UCSD-AML1 (cell line): Measurements from ENCODE around the gene TMEM45B.
A peak's percentile ranks its signal among the peaks of the same experiment; 100 is the strongest.
"Not testable (repeated sequence)": the region's sequence is repeated elsewhere in the genome, so short reads cannot be mapped to it uniquely, and the experiment has no call there.

Experiments
- DNase-seq: peaks from one replicate; lab custom pipeline; 2025; ENCODE audit not compliant: unreplicated experiment; lab: John Stamatoyannopoulos, UW

The TMEM45B gene

DNA sequence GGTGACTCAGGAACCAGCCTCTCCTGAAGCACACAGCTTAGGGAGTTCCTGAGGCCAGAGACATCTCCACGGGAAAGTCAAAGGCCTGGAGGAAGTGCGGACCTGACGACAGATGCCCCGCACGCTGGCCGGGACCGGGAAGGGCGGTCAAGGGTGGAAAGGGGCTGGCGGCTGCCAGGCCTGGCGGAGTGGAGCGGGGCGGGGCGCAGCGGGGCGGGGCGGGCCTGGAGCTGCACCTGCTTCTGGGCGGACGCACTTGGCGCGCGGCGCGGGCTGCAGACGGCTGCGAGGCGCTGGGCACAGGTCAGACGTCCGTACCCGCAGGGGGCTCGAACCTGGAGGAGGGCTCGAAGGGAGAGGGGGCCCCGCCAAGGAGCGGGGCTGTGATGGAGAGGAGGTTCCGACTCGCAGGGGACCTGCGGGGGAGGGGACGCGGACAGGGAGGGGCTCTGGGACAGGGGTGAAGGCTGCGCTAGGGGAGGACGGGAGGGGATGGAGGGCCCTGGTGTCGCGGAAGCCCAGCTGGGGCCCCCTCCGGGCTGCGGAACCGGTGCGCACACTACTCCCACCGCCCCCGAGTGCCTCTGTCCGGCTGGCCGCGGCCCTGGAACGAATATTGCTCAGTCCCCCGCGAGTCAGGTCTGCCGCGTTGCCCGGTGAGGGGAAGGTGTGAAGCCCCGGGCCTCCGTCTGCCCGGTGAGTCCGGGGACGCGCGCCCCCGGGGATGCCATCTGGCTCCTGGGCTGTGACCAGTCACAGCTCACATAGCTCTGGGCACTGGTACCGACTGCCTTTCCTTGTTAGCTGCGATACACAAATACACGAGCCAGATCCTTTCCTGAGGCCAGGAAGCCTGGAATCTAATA is at the start of gene TMEM45B:
Gene TMEM45B, plus strand, starts transcription at position 253 of the 866 bp plus-strand sequence. CDS start 36,635 bp downstream, outside the sequence.
- no peak for DNase-seq

DNA sequence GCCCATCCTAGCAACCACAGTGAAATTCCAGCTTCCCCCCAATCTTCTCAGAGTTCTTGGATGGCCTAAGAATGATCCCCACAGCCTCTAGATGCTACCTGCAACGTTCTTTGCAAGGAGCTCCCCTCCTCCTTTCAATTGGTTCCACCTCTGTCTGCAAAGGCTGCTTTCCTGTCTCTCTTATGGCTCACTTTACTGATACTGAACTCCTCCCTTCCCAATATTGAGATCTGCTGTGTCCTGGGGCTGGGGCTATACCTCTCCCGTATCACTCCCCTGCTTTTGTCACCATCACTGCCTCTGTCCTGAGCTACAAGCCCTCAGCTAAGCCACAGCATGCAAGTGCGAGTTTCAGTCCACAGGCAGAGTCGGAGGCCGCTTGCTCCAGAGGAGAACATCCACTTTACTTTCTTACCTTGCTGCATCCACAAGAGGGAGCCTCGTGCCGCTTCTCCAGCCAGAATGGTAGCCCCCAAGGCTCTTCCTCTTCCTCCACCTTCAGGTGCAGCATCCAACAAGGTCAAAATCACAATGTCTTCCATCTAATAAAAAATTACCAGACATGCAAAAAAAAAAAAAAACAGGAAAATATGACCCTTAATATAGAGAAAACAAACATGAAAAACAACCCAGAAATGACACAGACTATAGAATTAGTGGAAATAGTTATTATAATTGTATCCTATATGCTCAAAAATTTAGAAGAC is 48.6 kb upstream of the TMEM45B start:
- peak; percentile 31 for DNase-seq

DNA sequence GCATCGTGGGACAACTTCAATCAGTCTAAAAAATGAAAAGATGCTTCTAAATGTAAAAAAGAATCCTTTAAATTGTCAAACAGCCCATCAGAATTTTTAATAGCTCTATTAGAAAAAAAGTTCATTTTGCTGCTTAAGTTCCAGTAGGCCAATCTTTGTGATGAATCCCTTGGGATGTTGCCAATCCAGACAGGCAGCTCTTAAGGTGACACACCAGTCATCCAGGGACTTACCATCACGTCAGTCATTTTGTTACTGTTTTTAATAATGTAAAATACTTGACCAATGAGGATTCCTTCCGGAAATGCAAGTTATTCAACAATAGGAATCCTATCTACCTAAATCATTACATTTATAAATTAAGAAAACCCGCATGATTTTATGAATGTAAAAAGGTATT is 47.8 kb upstream of the TMEM45B start:
- no peak for DNase-seq

DNA sequence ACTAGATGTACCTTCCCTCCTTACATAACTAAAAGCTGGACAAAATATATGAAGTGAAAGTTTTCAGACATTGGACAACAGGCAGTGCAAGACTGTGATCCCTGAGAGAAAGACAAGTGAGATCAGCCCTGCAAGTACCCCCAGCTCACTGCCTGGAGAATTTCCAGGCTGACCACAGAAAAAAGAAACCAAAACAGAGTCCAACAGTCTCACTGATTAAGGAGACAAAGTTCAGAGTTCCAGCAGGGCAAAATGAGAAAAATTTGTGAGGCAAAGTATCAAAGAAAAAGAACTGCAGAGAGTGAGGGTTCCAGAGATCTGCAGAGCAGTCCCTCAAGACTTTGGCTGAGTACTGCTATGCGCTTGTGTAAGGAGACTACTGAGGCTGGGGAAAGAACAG is 47.3 kb upstream of the TMEM45B start:
- no peak for DNase-seq

DNA sequence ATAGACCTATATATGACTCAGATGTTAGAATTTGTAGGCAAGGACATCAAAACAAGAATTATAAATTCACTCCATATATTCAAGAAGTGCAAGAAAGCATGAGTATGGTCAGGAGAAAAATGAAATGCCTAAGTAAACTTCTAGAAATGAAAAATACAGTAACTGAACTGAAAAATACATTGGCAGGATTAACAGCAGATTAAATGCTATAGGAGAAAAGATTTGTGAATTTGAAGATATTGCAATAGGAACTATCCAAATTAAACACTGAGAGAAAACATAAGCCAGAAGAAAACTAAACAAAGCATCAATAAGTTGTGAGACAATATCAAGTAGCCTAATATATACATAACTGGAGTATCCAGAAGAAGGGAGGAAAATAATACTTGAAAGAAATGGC is 46.6 kb upstream of the TMEM45B start:
- DNase-seq, result no peak

DNA sequence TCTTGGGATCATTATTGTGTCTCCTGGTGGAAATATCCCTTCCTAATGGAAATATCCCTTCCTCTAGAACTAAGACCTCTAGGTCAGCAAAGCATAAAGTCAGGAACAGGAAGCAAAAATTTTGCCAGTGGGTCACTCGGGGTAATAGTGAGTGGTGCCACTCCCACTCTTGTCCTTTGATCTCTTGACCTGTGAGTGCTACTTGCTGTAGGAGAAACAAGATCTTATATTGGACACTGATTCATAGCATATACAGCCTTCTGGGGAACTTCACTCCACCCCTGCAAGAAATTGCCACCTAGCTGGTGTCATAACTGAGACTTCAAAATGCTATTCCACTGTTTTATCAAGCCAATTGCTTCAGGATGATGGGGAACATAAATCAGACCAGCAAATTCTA is 44.7 kb upstream of the TMEM45B start:
- no peak for DNase-seq

DNA sequence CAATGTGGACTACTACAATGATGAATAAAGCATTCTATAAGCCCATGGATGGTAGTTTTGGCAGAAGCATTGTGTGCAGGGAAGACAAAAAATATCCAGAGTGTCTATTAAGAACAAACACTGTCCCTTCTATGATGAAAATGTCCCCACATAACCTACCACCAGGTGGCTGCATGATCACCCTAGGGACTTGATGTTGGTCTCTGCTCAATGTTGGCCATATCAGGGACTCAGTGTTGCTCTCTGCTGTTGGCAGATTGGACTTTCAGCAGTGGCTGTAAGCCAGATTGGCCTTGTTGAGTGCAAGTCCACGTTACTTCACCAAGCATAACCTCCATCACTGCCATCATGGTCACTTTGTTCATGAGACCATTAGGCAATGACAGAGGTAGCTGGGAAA is 44.2 kb upstream of the TMEM45B start:
- not testable (repeated sequence) for DNase-seq

DNA sequence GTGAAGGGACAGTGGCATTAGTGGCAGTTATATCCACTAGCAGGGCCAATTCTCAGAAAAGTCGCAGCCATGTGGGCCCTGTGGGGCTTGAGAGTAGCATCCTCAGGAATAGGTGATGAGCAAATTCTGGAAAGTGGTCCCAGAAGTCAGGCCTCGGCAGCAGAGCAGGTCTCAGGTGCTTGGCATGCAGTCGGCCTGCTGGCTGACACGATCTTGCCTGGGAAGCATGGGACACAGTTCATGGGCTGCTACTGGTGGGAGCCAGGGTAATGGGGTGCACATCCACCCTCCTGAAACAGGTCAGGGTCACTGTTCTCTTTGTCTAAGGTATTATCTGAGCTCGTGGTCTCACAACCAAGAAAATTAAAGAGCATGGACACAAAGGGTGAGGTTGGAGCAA is 36.8 kb upstream of the TMEM45B start:
- DNase-seq, result no peak

DNA sequence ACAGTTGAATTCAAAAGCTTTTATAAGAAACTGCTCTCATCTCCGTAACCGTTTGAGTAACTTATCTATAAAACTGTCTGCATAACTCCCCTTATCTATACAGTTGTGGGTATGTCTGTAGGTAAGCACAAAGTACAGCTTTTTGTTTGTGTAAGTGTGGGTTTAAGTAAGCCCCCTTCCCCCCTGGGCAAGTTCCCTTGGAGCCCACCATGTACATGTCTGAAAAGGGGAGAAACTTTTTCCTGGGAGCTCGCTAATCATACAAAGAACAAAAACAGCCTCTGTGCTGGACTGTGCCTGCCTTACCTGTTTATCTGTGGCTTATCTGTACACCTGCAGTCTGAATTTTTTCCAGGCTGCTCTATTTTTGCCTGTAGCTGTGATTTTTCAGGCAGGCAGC is 36.3 kb upstream of the TMEM45B start:
- DNase-seq, result no peak

DNA sequence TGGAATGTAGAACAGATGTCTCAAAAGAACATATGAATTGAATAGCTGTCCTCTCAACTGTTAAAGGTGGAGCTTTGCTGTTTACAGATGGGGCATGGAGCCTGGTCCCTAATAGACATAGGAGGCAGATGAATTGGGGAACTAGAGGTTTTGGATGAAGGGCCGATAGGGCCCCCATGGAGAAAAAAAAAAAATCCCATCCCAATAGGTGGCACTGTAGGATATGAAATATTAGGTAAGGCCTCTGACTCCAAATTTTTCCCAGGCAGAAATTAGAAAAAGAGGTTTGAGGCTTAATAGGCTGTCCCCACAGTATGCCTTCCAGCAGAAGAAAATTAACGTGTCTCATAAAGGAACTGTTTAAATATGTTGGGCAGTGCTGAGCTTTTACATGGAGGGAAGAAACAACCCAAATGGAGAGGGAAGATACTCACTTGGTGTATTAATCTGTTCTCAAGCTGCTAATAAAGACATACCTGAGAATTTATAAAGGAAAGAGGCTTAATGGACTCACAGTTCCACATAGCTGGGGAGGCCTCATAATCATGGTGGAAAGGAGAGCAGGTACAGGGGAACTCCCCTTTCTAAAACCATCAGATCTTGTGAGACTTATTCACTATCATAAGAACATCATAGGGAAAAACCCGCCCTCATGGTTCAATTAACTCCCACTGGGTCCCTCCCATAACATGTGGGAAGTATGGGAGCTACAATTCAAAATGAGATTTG is 30.1 kb upstream of the TMEM45B start:
- DNase-seq, result no peak

DNA sequence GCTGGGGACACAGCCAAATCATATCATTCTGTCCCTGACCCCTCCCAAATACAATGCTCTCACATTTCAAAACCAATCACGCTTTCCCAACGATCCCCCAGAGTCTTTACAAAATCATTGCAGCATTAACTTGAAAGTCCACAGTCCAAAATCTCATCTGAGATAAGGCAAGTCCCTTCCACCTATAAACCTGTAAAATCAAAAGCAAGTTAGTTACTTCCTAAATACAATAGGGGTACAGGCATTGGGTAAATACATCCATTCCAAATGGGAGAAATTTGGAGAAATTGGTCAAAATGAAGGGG is 29.6 kb upstream of the TMEM45B start:
- not testable (repeated sequence) for DNase-seq

DNA sequence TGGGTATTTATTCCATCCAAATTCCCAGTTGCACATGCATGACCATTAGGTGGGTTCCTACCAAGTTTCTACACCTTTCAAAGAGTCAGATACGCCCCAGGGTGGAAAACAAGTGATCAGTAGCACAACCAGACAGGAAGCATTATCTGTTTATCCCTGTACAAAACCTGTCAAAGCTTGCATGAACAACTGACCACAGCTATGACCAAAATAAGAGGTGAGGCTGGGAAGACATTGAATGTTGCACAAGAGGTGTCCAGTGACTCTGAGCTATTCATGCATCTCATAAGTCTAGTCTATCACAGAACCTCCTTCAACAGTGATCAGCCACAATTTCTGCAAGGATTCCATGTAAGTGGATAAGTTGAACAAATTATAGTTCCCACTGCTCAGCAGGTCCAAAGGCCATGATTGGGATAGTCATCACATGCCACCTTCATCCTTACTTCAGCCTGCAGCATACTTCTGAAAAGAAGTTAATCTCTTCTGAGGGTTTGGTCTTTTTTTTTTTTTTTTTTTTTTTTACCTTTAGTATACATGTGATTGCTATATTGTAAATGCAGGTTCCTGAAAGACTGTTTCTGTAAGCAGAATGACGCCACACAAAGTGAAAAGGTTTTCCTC is 28.0 kb upstream of the TMEM45B start:
- no peak for DNase-seq

DNA sequence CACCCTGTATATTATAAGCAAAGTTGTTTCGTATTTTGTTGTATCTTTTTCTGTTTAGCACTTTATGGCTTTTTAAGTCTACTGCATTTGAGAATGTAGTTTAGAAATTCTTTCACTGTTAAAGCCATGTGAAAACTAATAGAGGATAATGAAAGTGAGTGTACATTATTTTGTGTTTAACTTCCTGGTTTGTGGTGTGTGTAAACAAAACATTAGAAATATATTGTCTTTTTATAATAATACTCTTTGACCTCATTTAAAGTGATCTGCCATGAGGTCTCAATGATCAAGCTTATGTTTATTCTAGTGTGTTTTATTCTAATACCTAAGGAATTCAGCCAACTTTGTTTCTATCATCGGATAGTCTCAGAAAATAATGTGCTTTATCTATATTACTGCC is 27.4 kb upstream of the TMEM45B start:
- no peak for DNase-seq

DNA sequence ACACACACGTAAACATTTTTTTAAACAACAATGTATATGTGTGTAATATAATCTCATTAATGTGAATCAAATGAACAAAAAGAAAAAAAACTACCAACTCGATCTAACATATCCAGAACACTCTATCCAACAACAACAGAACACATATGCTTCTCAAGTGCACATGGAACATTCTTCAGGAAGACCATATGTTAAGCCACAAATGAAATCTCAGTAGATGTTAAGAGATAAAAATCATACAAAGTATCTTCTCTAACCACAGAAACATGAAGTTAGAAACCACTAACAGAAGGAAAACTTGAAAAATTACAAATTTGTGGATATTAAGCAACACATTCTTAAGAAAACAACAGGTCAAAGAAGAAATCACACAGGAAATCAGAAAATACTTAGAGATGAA is 25.5 kb upstream of the TMEM45B start:
- no peak for DNase-seq

DNA sequence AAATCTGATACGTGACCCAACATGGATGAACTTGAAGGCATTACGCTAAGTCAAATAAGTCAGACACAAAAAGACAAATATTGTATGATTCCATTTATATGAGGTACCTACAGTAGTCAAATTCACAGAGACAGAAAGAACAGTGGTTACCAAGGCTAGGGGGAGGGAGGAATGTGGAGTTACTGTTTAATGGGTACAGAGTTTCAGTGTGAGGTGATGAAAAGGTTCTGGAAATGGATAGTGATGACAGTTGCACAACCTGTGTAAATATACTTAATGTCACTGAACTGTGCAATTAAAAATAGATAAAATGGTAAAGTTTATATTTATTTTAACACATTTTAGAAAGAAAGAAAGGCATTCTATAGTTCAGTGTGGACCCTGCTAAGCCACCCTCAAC is 24.1 kb upstream of the TMEM45B start:
- DNase-seq, result no peak

DNA sequence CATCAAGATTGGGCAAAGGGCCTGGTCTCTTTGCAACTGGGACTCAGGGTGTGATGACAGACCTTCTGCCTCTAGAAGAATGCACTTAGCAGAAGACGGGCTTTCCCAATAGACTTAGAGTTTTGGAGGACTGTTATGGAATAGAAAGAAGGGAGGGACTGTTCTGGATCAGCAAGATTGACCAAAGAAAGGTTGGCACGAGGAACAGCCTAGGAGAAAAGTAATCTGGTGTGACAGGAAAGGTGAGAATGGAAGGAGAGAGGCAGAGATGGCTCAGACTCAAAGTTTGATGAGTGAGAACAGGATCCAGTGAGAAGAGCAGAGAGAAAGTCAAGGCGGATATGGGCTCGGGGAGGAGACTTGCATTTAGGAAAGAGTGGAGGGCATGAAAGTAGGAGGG is 23.0 kb upstream of the TMEM45B start:
- DNase-seq, result no peak

DNA sequence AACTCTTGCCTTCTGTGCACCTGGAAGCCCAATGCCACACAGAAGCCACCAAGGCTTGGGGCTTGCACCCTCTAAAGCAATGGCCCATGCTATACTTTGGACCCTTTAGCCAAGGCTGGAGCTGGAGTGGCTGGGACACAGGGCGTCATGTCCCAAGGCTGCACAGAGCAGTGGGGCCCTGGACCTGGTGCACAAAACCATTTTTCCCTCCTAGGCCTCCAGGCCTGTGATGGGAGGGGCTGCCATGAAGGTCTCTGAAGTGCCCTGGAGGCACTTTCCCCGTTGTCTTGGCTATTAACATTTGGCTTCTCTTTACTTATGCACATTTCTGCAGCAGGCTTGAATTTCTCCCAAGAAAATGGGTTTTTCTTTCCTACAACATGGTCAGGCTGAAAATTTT is 20.6 kb upstream of the TMEM45B start:
- no peak for DNase-seq

DNA sequence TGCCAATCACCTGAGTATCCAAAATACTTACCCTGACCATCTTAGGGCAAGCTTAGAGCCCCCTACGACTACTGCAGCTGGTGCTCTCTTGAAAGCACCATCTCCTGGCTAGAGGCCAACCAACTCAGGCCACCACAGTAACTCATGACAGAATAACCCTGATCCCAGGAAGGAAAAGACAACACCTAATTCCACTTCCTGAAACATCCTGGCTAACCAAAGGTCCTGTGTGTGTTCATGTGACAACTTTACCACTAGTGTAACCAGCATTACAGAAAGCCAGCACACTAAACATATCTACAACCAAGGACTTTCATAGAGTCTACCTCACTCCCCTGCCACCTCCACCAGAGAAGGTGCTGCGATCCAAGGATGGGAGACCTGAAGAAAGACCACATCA is 17.4 kb upstream of the TMEM45B start:
- no peak for DNase-seq

DNA sequence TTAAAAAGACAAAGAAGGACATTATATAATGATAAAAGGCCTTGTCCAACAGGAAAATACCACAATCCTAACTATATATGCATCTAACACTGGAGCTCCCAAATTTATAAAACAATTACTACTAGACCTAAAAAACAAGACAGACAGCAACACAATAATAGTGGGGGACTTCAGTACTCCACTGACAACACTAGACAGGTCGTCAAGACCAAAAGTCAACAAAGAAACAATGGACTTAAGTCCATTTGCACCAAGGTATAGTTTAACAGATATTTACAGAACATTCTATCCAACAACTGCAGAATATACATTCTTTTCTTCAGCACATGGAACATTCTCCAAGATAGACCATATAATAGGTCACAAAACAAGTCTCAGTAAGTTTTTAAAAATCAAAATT is 15.5 kb upstream of the TMEM45B start:
- not testable (repeated sequence) for DNase-seq

DNA sequence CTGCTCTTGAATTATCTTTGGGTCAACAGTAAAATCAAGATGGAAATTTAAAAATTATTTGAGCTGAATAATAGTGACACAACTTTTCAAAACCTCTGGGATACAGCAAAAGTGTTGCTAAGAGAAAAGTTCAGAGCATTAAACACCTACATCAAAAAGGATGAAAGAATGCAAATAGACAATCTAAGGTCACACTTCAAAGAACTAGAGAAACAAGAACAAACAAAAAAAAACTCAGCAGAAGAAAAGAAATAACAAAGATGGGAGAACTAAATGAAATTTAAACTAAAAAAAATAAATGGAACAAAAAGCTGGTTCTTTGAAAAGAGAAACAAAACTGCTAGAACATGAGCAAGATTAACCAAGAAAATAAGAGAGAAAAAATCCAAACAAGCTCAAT is 15.0 kb upstream of the TMEM45B start:
- DNase-seq, result no peak

DNA sequence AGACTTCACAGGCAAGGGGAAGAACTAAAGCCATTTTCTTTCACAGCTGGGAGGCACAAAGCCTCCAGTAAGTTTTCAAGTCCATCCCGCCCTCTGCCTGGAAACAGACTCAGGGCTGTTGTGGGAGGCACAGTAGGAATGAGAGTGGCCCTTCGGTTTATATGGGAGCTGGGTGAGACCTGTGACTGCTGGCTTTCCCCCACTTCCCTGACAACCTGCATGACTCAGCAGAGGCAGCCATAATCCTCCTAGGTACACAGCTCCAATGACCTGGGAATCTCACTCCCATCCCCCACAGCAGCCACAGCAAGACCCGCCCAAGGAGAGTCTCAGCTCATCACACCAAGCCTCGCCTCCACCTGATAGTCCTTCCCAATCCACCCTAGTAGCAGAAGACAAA is 12.1 kb upstream of the TMEM45B start:
- DNase-seq, result no peak

DNA sequence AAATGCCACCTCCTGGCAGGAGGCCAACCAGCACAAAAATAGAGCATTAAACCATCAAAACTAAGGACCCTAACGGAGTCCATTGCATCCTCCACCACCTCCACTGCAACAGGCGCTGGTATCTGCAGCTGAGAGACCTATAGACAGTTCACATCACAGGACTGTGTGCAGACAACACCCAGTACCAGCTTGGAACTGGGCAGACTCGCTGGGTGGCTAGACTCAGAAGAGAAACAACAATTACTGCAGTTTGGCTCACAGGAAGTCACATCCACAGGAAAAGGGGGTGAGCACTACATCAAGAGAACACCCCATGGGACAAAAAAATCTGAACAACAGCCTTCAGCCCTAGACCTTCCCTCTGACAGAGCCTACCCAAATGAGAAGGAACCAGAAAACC is 11.6 kb upstream of the TMEM45B start:
- DNase-seq, result no peak
